Cardiac atrium fibroblast (primary cell): ENCODE measurements around the gene NPTX1. TPM values are rescaled to one million over a fixed set of nuclear protein-coding genes. Genes with fewer than 3 reads are reported as not detected.

ENCODE experiments used
- total RNA-seq: library from RNA; depleted of rRNA; stranded (reverse); fragments of >200 nt; gene quantifications from 2 replicates; pipeline ENCODE4 v1.2.3, GENCODE V29; 2015

NPTX1 gene
- 0.81 TPM in 1 of 2 replicates, not detected in the other for total RNA-seq

GRCh38 chr17:80475910-80476876, at the start of gene NPTX1:
TSS of gene NPTX1 (minus strand) at chr17:80476607. CDS start at chr17:80476446, 161 bp downstream.

Other genes with a start within 250 kb of the NPTX1 start
- 28.7 and 40.7 TPM in 2 replicates for gene RNF213, start 215.8 kb downstream of the NPTX1 start, total RNA-seq
- gene ENDOV, start 61.4 kb downstream of the NPTX1 start, total RNA-seq: 19.4 and 32.9 TPM in 2 replicates
- gene RPTOR, start 68.2 kb upstream of the NPTX1 start, total RNA-seq: 18.8 and 19.0 TPM in 2 replicates